DLD1 (cell line): ENCODE measurements around the gene RPS6KA1.

ENCODE experiments used
- in situ Hi-C: cut with HindIII; loops from 2 replicates; pipeline ENCODE4 v1.10.0; 2017; ENCODE audit warnings: low sequenced_read_pairs

Gene RPS6KA1

DNA sequence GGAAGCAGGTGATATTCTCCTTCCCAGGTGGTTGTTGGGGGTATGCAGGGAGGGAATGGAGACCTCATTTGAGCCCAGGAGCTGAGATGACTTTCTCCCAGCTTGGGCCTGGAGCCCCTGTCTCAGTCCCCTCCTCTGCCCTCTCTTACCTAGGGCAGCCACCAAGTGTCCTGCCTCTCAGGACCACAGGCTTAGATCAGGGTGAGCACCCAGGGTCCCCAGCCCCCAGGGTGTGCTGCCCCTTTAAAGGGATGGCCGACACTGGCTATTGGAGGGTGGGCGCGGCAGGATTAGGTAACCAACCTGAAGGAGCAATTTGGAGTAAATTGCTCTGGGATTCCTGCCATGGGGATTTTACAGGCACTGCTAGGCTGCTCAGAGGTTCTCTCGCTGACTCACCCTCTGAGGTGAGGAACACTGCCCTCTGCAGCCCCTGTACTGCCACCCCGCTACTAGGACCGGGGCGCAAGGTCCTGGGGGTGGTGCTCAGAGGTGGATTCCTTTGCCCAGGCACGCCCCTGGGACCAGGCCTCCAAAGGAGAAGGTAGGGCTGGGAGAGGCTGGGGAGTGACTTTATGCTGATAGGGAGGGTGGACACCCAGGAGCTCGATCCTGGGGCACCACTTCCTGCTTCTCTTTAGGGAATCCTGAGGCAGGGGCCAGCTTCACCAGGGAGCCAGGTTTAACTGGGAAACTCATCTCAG lies 1.5 kb downstream of the RPS6KA1 start:
- in situ Hi-C loops: loop anchor here (10.0 kb wide), 1 partner anchor 64 kb away; no protein-coding TSS in a partner anchor

GRCh38 chr1:26531651-26532131 lies 2.1 kb downstream of the RPS6KA1 start:
- in situ Hi-C loops: loop anchor here (10.0 kb wide), 1 partner anchor 63 kb away; no protein-coding TSS in a partner anchor

GRCh38 chr1:26533951-26534509 lies 4.5 kb downstream of the RPS6KA1 start:
- in situ Hi-C loops: loop anchor here (10.0 kb wide), 1 partner anchor 61 kb away; no protein-coding TSS in a partner anchor

- in situ Hi-C loops: loop anchor here (10.0 kb wide), 1 partner anchor 60 kb away; no protein-coding TSS in a partner anchor
These were observed 5.6 kb downstream of the RPS6KA1 start for GRCh38 chr1:26535201-26535600.

DNA sequence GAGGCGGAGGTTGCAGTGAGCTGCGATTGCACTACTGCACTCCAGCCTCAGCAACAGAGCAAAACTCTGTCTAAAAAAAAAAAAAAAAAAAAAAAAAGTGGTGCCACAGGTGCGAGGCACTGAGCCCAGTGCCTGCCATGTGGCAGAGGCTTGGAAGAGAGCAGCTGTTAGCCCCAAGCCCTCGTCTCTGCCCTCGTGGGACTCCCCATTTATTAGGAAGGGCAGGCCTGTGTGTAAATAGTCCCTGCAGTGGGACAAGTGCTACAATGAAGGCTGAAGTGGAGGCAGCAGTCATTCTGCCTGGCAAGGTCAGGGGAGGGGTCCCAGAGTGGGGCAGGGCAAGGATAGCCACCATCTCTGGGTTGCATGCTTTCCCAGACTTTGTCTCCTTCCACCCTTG lies 6.5 kb downstream of the RPS6KA1 start:
- in situ Hi-C loops: loop anchor here (10.0 kb wide), 1 partner anchor 59 kb away; no protein-coding TSS in a partner anchor

GRCh38 chr1:26536521-26536920 lies 7.0 kb downstream of the RPS6KA1 start:
- in situ Hi-C loops: loop anchor here (10.0 kb wide), 1 partner anchor 58 kb away; no protein-coding TSS in a partner anchor

- in situ Hi-C loops: loop anchor here (10.0 kb wide), 1 partner anchor 57 kb away; no protein-coding TSS in a partner anchor
These were observed 8.4 kb downstream of the RPS6KA1 start for GRCh38 chr1:26537951-26538352.

DNA sequence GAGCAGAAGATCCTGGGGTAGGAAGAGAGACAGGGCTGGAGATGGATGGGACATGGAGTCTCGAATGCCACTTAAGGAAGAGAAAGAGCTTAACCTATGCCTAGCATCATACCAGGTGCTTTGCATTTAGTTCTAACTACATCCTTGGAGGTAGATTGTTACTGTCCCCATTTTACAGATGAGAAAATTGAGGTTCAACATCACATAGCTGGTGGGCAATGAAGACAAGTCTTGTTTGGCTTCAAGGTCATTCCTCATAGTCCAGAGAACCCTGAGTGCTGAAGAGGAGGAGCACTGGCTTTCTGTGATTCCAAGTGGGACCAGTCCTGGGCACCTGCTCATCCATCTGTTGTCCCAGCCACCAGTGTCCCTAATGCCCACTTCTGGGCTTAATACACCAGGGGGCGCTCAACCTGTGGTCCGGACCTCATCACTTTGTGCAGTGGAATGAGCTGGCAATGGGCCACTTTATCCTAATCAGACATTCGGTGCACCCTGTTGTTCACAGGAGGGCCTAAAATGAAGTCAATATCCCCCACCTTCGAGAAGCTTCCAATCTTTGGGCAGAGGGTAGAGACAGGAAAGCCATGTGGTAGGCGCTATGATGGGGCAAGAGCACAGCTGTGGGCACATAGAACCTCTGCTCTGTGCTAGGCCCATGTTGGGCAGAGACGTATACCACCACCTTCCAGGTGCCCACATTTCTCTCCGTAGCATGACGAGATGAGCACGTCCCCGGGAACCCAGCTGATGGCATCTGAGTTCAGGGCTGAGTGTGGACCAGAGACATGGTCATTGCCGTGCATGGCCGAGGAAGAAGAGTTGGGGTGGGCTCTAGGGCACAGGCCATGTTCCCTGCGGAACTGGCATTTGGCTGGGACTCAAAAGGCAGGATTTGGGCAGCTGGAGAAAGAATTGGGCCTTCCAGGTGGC lies 9.2 kb downstream of the RPS6KA1 start:
- in situ Hi-C loops: loop anchor here (10.0 kb wide), 1 partner anchor 56 kb away; no protein-coding TSS in a partner anchor

- in situ Hi-C loops: loop anchor here (10.0 kb wide), 1 partner anchor 55 kb away; no protein-coding TSS in a partner anchor
These were observed 10.2 kb downstream of the RPS6KA1 start for GRCh38 chr1:26539722-26540121.

DNA sequence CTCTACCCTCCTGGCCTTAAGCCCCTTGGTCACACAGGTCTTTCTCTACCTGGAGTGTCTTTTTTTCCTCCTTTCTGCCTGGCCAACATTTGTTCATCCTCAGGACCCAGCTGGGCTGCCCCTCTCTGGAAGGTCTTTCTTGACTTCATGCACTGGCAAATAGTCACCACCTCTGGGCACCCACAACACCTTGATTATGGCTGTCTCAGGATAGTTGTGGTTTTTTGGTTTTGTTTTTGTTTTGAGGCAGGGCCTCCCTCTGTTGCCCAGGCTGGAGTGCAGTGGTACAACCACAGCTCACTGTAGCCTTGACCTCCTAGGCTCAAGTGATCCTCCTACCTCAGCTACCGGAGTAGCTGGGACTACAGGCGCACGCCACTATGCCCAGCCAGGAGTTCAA lies 10.8 kb downstream of the RPS6KA1 start:
- in situ Hi-C loops: no loop called here

- in situ Hi-C loops: no loop called here
These were observed 11.9 kb downstream of the RPS6KA1 start for GRCh38 chr1:26541431-26541815.

DNA sequence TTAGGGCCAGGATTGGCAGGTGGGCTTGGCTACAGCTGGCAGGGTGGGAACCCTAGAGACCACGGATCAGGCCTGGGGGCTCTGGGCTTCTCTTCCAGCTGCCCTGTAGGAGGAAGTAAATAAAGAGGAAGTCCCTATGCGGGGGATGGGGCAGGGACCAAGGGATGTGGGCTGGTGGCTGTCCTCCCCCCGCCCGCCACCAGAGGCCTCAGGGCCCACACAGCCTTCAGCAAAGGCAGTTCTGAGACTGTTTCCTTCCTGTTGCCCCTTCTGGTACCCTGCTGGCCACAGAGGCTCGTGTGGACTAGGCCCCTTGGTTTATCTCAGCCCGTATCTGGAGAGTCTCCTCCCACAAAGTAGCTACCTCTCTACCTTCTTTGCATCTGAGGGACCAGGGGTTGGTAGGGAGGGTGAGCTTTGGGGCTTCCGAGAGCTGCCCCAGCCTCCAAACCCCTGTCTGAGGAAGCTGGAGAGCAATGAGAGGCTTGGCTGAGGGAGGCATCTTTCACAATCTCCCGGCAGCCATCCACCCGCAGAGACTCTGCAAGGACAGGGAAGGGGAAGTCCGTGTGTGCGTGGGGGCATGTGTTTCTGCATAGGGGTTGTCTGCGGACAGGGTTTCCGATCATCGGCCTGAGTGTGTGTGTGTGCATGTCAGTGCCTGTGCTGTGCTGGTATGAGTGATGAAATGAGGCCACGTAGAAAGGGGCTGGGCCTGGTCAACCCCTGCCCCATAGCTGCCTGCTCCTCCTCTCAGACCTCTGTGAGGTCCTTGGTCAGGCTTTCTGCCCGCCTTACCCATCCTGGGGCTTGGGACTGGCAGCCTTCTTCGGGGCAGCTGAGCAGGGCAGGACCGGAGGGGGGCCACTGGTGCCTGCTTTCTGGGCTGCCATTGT lies 12.5 kb downstream of the RPS6KA1 start:
- in situ Hi-C loops: no loop called here

DNA sequence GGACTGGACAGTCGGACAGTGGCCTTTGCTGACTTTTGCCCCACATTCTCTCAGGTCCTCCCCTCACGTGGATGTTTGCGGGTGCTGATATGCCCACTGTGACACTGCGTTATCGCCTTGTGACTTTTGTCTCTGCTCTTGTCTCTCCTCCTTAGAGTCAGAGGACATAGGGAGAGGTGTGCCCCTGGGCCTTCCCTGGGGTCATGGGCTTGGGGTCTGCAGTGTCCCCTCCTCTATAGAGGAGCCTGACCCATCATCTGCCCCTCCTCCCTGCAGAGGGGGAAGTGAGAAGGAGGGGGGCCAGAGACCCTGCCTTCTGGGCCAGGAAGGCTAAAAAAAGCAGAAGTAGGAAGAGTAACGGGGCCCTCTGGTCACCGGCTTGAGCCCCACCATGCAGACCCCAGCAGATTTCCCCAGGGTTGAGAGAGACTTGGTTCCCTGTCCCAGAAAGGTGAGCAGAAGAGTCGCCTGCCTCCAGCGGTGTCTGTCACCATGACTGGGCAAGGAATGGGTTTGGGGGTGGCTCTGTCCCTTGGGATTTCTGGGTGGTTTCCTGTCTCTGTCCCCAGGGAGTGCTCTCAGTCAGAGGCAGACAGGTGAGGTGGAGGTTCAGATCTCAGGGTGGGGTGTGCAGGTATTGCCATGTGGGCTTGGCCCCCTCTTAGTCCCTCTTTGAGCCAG lies 13.3 kb downstream of the RPS6KA1 start:
- in situ Hi-C loops: no loop called here

DNA sequence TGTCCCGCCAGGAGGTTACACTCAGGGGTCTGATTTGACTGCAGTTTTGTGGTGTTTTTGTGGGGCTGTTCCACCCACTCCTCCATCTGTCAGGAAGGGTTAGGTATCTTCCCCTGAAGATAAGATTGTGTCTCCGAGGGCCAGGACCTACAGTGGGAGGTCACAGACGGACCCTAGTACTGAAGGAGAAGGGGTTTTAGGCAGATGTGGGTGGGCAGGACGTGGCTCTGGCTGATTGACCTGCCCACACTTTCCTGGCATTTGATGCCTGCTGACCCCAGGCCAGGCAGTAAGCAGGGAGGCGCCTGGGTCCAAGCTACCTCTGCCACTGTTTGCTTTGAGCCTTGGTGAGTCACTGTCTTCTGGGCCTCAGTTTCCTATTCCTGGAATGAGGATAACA lies 13.9 kb downstream of the RPS6KA1 start:
- in situ Hi-C loops: no loop called here

DNA sequence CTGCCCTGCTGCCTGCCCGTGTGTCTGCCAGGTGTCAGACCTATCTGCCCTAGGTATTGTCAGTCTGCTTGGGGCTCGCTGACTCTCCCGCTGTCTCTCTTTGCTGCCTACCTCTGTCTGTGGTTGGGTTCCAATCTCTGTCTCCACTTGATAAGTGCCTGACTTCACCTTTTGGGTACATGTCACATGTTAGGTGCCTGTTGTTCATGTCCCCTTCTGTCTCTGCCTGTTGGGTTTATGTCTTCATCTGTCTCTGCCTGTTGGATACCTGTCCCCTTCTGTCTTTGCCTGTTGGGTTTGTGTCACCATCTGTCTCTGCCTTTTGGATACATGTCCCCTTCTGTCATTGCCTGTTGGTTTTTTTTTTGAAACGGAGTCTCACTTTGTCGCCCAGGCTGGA lies 14.6 kb downstream of the RPS6KA1 start:
- in situ Hi-C loops: no loop called here

GRCh38 chr1:26545969-26546323 lies 16.4 kb downstream of the RPS6KA1 start:
- in situ Hi-C loops: no loop called here

- in situ Hi-C loops: no loop called here
These were observed 16.8 kb downstream of the RPS6KA1 start for GRCh38 chr1:26546375-26546774.

GRCh38 chr1:26546819-26547218 lies 17.3 kb downstream of the RPS6KA1 start:
- in situ Hi-C loops: no loop called here

- in situ Hi-C loops: no loop called here
These were observed 19.3 kb downstream of the RPS6KA1 start for GRCh38 chr1:26548841-26549240.
